DOHH2 (cell line): ENCODE results near the gene BTBD17.

Experiments used
- H3F3A ChIP-seq: fragments of 200-600 bp; sonication (generic), shearing (Covaris generic); 2 replicates; pipeline ENCODE4 v1.6.0; 2016; ENCODE audit warnings: antibody characterized with exemption, mild to moderate bottlenecking; ENCODE audit not compliant: control insufficient read depth, insufficient read depth
- H3K27ac ChIP-seq: fragments of 200-600 bp; sonication (generic); 2 replicates; pipeline ENCODE4 v1.5.1; 2014; ENCODE audit warnings: low read depth, mild to moderate bottlenecking, low read length, moderate library complexity
- H3K27me3 ChIP-seq: fragments of 200-600 bp; sonication (generic); 2 replicates; pipeline ENCODE4 v1.6.1; 2014; ENCODE audit warnings: mild to moderate bottlenecking, low read length, mixed read lengths; ENCODE audit not compliant: control insufficient read depth
- H3K36me3 ChIP-seq: fragments of 200-600 bp; sonication (generic); 2 replicates; pipeline ENCODE4 v1.6.1; 2014; ENCODE audit warnings: mild to moderate bottlenecking, low read length, moderate library complexity, mixed read lengths; ENCODE audit not compliant: control insufficient read depth
- H3K4me1 ChIP-seq: fragments of 200-600 bp; sonication (generic); 2 replicates; pipeline ENCODE4 v1.6.1; 2014; ENCODE audit warnings: mild to moderate bottlenecking, low read length, mixed read lengths; ENCODE audit not compliant: control insufficient read depth
- H3K4me2 ChIP-seq: fragments of 200-600 bp; sonication (generic); 2 replicates; pipeline ENCODE4 v1.6.0; 2014; ENCODE audit warnings: mild to moderate bottlenecking, low read length, moderate library complexity
- H3K4me3 ChIP-seq: fragments of 200-600 bp; sonication (generic); 2 replicates; pipeline ENCODE4 v1.5.1; 2014; ENCODE audit warnings: mild to moderate bottlenecking, low read length, mixed read lengths
- H3K79me2 ChIP-seq: fragments of 200-600 bp; sonication (generic); 2 replicates; pipeline ENCODE4 v1.6.1; 2014; ENCODE audit warnings: mild to moderate bottlenecking, low read length, mixed read lengths; ENCODE audit not compliant: control insufficient read depth
- H3K9me2 ChIP-seq: fragments of 200-600 bp; sonication (generic); replicated peaks from 2 replicates; pipeline ENCODE4 v1.6.1; 2014; ENCODE audit warnings: mild to moderate bottlenecking, low read length, mixed read lengths; ENCODE audit not compliant: control insufficient read depth
- H3K9me3 ChIP-seq: fragments of 200-600 bp; sonication (generic); 2 replicates; pipeline ENCODE4 v1.6.1; 2014; ENCODE audit warnings: antibody characterized with exemption, low read length, mixed read lengths; ENCODE audit not compliant: control insufficient read depth, insufficient read depth
- H4K20me1 ChIP-seq: fragments of 200-600 bp; sonication (generic); 2 replicates; pipeline ENCODE4 v1.6.0; 2014; ENCODE audit warnings: low read depth, mild to moderate bottlenecking, antibody characterized with exemption, low read length, moderate library complexity; ENCODE audit not compliant: control insufficient read depth, insufficient read depth
- EZH2phosphoT487 ChIP-seq: fragments of 200-600 bp; sonication (generic); IDR thresholded peaks from 2 replicates; pipeline ENCODE4 v1.6.1; 2017; ENCODE audit warnings: borderline replicate concordance, mild to moderate bottlenecking, antibody characterized with exemption, low read length, moderate library complexity, mixed read lengths
- TF ChIP-seq, protein P1 (sequence below): fragments of 200-600 bp; sonication (generic); IDR thresholded peaks from one replicate; pipeline ENCODE4 v1.5.1; 2014; ENCODE audit warnings: antibody characterized with exemption, mild to moderate bottlenecking, low read depth, low read length; ENCODE audit not compliant: poor library complexity, severe bottlenecking

The BTBD17 gene

DNA sequence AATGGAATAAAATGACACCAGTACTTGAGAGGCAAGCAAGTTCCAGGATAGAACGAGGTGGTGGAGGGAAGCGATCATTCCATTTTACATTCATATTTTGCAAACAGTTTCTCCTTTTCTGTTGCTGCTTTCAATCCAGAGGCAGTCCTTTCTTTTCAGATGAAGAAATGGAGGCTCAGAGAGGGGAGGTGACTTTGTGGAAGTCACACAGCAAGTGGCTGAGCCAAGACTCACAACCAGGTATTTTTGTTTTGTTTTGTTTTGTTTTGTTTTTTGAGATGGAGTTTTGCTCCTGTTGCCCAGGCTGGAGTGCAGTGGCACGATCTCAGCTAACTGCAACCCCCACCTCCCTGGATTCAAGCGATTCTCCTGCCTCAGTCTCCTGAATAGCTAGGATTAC lies 34.9 kb upstream of the BTBD17 start:
- no peak for TF ChIP-seq EZH2phosphoT487
- TF ChIP-seq, protein P1, sequence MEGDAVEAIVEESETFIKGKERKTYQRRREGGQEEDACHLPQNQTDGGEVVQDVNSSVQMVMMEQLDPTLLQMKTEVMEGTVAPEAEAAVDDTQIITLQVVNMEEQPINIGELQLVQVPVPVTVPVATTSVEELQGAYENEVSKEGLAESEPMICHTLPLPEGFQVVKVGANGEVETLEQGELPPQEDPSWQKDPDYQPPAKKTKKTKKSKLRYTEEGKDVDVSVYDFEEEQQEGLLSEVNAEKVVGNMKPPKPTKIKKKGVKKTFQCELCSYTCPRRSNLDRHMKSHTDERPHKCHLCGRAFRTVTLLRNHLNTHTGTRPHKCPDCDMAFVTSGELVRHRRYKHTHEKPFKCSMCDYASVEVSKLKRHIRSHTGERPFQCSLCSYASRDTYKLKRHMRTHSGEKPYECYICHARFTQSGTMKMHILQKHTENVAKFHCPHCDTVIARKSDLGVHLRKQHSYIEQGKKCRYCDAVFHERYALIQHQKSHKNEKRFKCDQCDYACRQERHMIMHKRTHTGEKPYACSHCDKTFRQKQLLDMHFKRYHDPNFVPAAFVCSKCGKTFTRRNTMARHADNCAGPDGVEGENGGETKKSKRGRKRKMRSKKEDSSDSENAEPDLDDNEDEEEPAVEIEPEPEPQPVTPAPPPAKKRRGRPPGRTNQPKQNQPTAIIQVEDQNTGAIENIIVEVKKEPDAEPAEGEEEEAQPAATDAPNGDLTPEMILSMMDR, result no peak
- no peaks in the 10 kb centered on the region for H3K79me2 ChIP-seq
- H3F3A ChIP-seq, result no peaks in the 10 kb centered on the region
- H3K4me1 ChIP-seq, result no peaks in the 10 kb centered on the region
- no peaks in the 10 kb centered on the region for H3K36me3 ChIP-seq
- H4K20me1 ChIP-seq, result no peaks in the 10 kb centered on the region
- no peaks in the 10 kb centered on the region for H3K9me2 ChIP-seq
- no peak overlapping the region for H3K4me3 ChIP-seq
- no peak overlapping the region for H3K27ac ChIP-seq
- H3K9me3 ChIP-seq, result no peaks in the 10 kb centered on the region
- H3K4me2 ChIP-seq, result no peak overlapping the region
- H3K27me3 ChIP-seq, result no peaks in the 10 kb centered on the region

DNA sequence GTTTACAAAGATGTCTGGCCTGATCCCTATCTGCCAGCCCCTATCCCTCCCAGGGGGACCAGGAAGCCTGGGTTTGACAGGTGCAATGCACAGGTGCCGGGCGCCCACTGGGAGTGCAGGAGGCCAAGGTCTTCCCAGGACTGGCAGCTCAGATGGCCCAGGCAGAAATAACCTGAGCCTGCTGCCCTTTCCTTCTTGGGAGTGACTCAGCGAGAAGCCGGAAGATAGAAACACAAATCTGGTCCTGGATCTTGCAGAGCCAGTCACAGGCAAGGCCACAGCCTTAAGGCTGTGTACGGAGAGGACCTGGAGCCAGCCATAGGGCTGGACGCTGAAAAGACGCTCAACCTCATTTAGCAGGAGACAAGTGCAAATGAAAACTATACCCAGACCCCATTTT lies 33.3 kb upstream of the BTBD17 start:
- H3F3A ChIP-seq, result no peaks in the 10 kb centered on the region
- H3K79me2 ChIP-seq, result no peaks in the 10 kb centered on the region
- TF ChIP-seq EZH2phosphoT487, result no peak
- TF ChIP-seq, protein P1, result no peak
- no peaks in the 10 kb centered on the region for H3K9me3 ChIP-seq
- no peaks in the 10 kb centered on the region for H3K9me2 ChIP-seq
- no peak overlapping the region for H3K27ac ChIP-seq
- H3K36me3 ChIP-seq, result no peaks in the 10 kb centered on the region
- no peak overlapping the region for H3K4me2 ChIP-seq
- no peaks in the 10 kb centered on the region for H3K27me3 ChIP-seq
- no peak overlapping the region for H3K4me3 ChIP-seq
- H4K20me1 ChIP-seq, result no peaks in the 10 kb centered on the region
- no peaks in the 10 kb centered on the region for H3K4me1 ChIP-seq

DNA sequence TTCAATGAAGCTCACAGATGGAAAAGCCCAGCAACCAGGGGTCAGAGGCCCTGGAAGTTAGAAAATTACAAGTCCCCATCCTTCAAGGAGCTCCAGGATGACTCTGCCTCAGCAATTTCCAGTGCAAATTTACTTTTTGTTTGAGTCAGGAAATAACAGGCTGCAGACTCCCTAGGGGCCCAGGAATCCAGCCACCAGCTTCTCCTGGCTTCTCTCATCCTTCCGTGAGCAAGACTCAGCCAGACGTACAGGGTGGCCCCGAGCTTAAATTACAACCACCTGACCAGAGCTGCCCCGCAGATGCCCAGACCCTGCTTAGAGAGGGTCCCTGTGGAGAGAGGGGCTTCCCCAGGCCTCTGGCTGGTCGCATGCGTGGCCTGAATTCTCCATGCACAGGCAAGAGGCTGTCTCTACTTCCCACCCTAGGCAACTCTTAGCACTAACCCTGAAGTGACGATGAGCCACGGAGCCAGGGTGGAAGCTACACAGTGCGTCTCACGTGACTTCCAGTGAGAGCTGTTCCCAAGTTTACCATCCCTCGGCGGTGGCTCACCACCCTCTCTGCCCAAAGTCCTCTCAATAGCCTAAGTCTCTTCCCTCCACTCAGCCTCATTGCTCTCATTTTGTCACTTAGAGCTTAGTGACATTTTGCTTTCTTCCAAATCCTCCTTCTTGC lies 32.7 kb upstream of the BTBD17 start:
- Histone ChIP-seq H4K20me1 (no peaks in the 10 kb centered on the region), H3K4me2 (no peak overlapping the region)

More for the DNA sequence above, 32.7 kb upstream of the BTBD17 start:
- Histone ChIP-seq H3K27ac (no peak overlapping the region), H3K9me2 (no peaks in the 10 kb centered on the region), H3K27me3 (no peaks in the 10 kb centered on the region), H3K9me3 (no peaks in the 10 kb centered on the region), H3K4me3 (no peak overlapping the region), H3F3A (no peaks in the 10 kb centered on the region), H3K36me3 (no peaks in the 10 kb centered on the region), H3K79me2 (no peaks in the 10 kb centered on the region), H3K4me1 (no peaks in the 10 kb centered on the region)
- TF ChIP-seq, protein P1, result no peak
- no peak for TF ChIP-seq EZH2phosphoT487
